Activated naive CD4-positive, alpha-beta T cell treated with anti-CD3 and anti-CD28 coated beads, Interleukin-2, amount 50 U/mL, for 16 hours (primary cell): ENCODE results near the gene WDR45.
"Not testable (repeated sequence)": the region's sequence is repeated elsewhere in the genome, so short reads cannot be mapped to it uniquely, and the experiment has no call there.

Experiments used
- DNase-seq: peaks from one replicate; pipeline ENCODE4 v3.0.0-alpha.2; 2020

WDR45 gene

DNA sequence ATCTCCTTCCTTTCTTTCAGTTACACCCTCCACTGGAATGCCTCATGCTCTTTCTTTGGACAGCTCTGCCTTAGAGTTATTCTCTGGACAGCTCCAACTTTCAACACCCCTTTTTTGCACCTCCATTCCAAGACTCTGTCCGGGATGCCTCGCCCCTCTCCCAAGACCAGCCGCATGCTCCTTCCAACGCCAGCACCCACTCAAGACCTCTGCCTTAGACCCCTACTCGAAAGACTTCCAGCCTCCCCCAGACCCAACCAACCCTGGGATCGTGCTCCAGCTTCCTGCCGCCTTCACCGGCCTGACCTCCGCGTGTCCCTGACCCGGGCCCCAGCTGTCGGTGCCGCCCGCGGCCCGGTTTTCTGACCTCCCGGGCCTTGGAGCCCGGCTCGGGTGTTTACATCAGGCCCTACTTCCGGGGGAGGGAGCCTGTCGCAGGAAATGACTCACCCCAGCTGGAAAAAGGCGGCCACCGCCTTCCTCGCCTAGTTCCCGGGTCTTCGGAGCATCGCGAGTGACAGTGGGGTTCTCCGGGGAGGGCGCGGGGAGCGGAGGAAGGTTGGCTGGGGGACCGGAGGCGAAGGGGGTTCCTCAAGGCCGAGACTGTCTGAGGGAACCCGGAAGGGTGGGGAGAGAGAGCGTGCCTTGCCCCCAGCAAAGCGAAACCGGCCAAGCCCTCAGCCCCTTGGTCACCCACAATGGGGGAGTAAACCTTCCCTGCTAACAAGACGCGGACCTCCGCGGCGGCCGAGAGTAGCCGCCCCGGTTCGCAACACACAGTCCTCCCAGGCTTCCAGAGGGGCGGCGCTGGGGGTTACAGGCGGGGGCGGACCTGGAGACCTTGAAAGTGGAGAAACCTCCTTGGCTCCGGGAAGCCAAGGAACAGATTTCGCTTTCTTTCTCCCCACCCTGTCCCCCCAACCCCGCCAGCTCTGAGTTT lies at the start of gene WDR45:
WDR45 (minus strand) TSS at position 399 of the 940 bp plus-strand sequence. CDS start 1,792 bp downstream, outside the sequence.
- DNase-seq, result peak; percentile 65

DNA sequence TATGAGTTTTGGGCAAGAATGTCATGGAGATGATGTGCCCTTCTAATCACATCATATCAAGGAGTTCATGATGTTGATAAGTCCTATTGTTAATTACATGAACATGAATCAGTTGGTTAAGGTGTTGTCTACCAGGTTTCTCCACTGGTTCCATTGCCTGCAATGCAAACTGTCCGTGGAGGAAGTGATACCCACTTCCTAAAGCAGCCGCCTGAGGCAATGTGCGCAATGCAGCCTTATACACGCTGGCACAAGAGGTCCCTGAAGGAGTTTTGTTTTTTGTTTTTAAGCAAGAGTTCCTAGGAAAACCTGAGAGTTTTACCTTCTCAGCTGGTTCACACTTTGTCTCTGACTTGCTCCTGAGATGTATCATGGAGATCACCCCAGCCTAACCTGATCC lies 49.7 kb upstream of the WDR45 start:
- DNase-seq, result no peak

DNA sequence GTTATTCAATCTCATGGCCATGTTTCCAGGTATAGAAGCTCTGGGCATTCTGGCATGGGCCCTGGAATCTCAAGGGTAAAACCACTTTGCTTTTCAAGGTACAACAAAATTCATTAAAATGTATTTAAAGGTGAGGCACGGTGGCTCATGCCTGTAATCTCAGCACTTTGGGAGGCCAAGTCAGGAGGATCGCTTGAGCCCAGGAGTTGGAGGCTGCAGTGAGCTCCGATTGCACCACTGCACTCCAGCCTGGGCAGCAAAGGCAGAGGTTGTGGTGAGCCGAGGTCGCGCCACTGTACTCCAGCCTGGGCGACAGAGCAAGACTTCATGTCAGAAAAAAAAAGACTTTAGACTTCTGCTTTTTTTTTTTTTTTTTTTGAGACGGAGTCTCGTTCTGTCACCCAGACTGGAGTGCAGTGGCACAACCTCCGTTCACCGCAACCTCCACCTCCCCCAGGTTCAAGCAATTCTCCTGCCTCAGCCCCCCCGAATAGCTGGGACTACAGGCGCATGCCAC lies 48.1 kb upstream of the WDR45 start:
- DNase-seq, result not testable (repeated sequence)

DNA sequence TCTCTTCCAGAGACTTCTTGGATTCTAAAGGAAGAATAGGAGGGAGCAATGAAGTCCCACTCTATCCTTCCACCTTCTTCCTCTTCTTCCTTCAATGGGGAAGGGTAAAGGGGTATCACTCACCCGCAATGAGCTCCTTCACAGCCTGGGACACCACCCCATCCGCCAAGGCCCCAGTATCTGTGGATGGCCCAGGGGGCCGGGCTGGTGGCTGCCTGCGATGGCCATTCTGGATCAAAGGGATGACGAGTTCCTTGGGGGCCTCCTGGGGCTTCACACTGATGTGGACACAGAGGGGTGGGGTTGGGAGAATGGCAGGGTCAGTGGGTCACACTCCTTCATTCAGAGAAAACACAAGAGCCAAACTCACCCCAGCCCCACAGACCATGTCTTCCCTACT lies 42.8 kb upstream of the WDR45 start:
- DNase-seq, result no peak

DNA sequence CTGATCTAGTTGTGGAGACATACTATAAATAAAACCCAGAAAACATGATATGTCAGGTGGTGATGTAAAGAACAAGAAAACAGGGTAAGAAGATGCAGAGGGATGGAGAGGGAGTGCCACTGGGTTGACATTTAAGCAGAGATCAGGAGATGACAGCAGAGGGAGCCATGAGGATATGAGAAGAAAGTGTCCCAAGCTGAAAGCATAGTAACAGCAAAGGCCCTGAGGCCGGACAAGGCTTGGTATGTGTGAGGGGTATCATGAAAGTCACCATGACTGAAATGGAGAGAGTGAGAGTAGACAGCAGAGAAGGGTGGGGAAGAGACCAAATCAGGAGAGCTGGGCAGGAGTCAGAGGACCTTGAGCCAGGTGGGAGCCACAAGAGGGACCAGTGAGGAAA lies 40.4 kb upstream of the WDR45 start:
- no peak for DNase-seq

DNA sequence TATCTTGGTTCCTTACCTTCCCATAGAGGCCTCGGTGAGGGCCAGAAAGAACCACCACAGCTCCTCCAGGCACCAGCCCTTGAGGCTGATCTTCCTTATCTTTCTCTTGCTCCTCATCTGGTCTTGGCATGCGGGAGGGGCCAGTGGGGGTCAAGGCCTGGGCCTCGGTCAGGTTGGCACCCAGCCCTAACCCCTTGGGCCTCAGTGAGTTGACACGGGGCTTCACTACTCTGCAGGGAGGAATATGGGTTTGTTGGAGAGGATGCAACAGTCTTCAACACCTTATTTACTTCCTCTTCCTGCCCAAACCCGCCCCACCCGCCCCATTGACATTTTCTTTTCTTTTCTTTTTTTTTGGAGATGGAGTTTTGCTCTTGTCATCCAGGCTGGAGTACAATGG lies 37.9 kb upstream of the WDR45 start:
- no peak for DNase-seq

DNA sequence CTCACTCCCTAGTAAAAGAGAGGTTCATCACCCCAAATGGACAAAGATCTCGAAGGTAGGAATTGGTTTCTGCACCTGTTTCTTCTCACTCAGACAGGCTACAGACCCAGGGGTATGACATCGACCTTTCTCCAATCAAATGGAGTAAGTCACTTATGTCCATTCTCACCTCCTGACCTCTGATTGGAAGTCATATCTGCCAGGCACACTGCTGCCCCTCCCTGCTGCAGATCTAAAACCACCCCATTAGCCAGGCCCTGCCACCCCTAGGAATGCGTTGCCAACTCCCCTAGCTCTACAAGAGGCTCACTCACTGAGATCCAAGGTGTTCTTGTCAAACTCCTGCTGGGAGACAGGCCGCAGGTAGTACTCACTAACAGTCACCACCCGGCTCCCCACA lies 37.0 kb upstream of the WDR45 start:
- no peak for DNase-seq

DNA sequence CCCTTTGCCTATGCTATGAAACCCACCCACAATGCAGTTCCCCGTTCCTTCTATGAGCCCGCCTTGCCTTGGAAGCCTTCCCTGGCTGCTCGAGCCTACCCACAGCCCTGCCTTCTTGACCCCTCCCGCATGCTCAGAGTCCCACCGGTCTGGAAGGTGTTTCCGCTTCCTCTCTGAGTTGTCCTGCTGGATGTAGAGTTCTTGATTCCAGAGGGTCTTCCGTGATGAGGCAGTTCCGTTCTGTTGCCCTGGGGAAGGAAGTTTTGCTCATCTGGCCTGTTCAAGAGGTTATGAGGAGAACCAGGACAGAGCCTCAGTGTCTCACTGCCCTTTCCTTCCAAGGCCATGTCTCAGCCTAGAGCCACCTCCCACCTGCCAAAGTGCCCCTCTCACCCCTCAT lies 36.4 kb upstream of the WDR45 start:
- no peak for DNase-seq

DNA sequence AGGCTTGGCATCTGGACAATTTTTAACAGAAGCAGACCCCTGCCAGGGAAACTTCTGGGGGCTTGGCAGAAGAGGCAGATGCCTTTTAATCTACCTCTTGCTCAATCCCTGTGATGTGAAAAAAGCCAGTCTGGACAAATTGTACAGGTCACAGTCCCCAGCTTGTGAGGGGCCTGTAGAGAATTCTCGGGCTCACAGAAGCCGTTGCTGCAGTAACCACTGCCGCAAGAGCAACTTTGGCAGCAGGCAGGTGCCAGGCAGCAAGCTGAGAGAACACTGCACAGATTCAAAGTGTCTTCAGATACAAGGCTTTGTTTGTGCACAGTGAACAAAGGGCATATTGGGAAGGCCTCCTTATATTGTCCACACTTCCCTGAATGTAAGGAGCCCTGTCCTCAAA lies 32.1 kb upstream of the WDR45 start:
- no peak for DNase-seq

DNA sequence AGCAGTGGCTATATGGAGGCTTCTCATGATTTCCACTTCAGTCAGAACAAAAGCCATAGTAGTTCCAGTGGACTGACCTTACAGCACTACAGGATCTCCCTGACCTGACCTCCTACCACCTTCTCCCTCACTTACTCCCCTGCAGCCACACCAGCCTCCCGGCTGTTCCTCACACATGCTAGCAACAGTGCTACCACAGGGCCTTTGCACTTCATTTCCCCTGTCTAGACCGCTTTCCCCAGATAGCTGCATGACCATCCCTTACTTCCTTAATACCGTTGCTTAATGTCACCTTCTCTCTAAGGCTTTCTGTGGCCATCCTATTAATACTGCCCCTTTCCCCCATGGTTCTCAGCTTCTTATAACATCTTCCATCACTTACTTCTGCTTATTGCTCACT lies 30.7 kb upstream of the WDR45 start:
- DNase-seq, result no peak

DNA sequence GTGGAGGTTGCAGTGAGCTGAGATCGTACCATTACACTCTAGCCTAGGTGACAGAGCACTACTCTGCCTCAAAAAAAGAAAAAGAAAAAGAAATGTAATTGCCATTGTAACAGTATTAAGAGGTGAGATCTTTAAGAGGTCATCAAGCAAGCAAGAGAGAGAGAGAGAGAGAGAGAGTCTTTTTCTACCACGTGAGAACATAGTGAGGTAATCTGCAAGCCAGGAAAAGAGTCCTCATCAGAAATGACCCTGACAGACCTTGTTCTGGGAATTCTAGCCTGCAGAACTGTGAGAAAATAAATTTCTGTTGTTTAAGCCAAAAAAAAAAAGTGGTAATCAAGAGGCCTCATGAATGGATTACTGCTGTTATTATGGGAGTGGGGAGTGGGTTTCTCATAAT lies 29.0 kb upstream of the WDR45 start:
- no peak for DNase-seq

DNA sequence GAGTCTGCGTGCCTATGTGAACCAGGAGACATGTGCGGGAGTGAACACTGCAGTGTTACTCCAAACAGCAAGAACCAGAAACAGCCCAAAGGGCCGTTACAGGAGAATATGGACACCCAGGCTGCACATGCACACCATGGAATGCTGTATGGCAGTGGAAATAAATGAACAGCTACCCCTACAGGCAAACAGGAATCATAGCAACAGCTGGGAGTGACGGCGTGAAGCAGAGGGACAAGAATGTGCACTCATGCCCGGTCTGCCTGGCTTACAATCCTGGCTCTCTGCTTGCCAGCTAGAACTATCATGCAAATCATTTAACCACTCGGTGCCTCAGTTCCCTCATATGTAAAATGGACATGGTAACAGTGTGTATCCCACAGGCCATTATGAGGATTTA lies 27.2 kb upstream of the WDR45 start:
- no peak for DNase-seq

DNA sequence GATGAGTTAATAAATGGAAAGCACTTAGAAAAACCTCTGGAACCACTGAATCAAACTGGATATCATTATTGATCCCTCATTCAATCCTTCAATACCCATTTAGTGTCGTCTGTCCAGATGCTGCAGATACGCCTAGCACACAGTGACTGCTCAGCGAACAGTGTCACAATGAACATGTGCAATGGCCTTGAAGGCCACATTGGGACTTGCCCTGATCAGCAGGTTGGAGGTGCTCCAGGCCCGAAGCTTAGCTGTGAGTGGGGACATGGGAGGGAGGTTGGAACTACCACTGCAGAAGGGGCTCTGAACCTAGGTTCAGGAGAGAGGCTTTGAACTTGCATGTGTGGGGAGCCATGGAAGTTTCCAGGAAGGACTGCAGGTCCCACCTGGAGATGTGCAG lies 26.6 kb upstream of the WDR45 start:
- DNase-seq, result no peak

DNA sequence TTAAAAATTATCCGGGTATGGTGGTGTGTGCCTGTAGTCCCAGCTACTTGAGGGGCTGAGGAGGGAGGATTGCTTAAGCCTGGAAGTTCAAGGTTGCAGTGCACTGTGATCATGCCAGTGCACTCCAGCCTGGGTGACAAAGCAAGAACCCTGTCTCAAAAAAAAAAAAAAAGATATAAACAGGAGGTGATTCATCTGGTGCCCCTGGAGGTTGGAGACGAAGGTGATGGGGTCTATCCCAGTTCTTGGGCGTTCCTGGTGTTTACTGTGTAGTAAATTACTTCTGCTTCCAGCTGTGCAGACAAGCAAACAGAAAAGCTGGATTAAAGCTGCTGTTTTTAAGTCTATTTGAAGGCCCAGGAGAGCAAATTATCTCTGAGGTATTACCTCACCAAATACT lies 23.9 kb upstream of the WDR45 start:
- DNase-seq, result no peak

DNA sequence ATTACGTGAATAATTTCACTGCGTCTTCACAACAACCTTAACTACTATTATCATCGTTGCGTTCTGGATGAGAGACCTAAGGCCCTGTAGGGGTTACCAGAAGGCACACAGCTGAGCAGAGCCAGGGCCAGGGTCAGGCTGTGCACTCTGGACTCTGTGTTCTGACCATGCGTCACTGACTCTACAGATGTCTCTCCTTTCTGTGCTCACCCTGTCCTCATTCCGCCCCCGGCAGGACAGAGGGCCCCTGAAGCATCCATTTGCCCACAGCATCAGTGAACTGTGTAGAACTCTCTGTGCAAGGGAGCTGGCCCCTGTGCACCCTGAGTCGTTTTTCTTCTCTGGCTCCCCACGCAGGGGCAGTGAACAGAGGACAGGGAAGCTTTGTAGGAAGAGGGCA lies 22.5 kb upstream of the WDR45 start:
- DNase-seq, result no peak

DNA sequence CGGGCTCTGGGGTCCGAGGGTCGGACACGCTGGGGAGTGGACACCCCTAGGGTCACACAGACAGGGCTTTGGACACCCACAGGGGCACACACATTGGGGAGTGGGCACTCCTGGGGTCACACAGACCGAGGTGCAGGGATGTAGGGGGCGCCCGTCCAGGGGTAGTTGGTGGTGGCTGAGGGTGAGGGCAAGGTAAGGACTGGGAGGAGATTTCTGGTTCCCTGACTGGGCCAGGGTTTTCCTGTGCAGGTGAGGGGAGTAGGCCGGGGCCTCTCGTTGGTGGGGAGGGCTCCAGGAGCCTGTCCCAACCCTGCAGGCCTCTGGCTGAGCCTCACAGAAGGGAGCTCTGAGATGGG lies 21.9 kb upstream of the WDR45 start:
- DNase-seq, result no peak

DNA sequence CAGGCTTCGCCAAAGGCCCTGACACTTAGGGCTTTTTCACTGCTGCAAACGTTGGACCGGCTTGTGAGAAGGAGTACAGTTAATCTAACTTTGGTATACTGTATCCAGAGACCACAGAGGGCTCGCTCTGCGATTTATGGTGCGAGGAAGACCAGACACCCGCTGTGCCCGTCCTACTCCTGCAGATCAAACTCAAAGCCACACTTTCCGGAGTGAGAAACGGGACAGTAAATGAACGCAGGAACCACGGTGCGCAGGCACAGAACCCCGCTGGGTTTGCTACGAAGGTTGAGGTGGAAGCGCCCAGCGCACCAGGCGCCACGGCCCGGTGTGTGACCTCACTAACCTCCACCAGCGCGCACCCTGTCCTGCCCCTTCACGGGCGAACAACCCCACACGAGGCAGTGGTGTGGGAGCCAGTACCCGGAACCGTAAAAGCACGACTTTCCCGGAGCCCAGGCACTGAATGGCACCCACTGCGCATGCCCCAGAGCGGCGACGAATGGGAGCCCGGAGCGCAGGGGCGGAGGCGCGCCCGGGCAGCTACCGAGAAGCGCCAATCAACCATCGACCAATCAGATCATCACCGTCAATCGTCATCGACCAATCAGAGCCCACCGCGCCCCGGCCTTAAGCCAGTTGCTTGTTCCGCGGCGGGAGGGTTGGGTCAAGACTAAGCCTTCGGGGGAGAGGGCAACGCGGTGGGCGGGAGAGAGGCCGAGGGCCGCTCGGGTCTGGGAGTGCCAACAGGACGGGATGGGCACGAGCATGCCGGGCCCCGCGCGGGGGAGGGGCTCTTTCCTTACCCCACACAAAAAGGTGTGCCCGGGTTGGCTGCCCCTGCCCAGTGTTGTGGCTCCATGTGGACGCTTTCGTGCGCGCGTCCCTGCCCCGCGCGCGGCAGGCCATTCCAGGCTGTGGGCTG lies 21.3 kb upstream of the WDR45 start:
- peak; percentile 86 for DNase-seq

DNA sequence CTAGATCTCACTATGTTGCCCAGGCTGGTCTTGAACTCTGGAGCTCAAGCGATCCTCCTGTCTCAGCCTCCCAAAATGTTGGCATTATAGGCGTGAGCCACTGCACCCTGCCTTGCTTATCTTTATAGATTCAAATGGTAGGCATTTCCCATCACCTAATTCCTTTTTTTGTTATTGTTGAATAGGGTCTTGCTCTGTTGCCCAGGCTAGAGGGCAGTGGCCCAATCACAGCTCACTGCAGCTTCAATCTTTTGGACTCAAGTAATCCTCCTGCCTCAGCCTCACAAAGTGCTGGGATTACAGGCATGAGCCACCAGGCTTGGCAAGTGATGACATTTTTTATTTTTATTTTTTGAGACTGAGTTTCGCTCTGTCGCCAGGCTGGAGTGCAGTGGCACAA lies 16.7 kb upstream of the WDR45 start:
- no peak for DNase-seq

DNA sequence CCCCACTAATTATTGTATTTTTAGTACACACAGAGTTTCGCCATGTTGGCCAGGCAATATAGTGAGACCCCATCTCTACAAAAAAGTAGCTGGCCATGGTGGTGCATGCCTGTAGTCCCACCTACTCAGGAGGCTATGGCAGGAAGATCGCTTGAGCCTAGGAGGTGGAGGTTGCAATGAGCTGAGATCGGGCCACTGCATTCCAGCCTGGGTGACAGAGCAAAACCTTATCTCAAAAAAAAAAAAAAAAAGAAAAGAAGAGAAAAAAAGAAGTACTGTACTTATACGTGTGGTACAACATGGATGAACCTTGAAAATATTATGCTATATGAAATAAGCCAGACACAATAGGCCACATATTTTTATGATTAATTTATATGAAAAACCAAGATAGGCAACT lies 9.9 kb upstream of the WDR45 start:
- no peak for DNase-seq

DNA sequence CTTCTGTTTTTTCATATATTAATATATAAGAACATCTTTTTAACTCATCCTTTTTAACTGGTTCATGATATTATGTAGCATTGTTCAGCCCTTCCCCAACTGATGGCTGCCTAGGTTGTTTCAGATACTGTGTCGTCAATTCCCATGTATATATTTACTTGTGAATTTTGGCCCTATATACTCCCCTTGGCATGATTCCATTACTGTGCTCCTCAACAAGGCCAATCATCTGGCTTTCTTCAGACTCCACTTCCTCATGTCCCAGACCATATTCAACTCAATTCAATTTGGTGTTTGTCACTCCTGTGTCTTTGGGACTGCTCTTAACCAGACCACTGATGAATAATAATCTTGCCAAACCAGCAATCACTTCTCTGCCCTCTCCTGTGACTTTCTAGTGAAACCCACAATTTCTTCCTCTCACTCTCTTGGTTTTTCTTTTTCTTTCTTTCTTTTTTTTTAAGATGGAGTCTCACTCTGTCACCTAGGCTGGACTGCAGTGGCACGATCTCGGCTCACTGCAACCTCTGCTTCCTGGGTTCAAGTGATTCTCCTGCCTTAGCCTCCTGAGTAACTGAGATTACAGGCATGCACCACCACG lies 2.7 kb upstream of the WDR45 start:
- DNase-seq, result no peak

DNA sequence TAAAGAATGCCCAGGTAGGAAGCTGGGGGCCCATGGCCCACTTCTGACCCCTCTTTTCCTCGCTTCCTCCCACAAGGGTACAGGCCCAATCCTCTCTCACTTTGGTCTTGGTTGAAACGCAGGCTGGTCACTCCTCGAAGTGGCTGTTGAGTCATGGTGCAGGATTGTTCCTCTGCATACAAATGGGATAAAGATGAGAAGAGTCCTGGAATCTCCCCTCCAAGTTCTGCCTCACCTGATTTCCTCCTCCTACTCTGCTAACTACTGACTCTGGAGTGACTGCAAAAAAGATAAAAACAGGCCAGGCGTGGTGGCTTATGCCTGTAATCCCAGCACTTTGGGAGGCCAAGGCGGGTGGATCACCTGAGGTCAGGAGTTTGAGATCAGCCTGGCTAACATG lies 1.7 kb downstream of the WDR45 start:
- DNase-seq, result no peak

DNA sequence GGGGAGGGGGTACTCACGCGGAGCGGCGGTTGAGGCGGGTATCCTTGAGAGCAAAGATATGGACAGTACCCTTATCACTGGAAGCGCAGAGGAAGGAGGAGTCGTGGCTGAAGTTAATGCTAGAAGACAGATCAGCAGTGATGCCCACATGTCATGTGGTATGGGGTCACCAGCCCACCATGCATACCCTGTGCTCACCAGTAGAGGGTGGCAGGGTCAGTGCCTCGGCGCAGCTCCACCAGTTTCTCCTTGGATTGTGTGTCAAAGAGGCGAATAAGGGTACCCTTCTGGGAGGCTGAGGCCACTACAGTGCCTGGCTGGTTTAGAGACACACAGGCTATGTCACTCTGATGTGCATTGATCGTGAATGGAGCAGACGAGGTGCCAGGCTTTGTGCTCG lies 4.3 kb downstream of the WDR45 start:
- no peak for DNase-seq
